Osteoblast (primary cell): ENCODE data around the gene CELSR1. TPM values are rescaled to one million over a fixed set of nuclear protein-coding genes. Genes with fewer than 3 reads are reported as not detected.

Experiments
- DNase-seq: peaks from one replicate; pipeline ENCODE4 v3.0.0; 2011; ENCODE audit warnings: low spot score, mixed read lengths; ENCODE audit not compliant: insufficient read length; ENCODE audit errors: missing footprints
- H2AFZ ChIP-seq: 2 replicates; pipeline ENCODE4 v1.6.0; 2011; ENCODE audit warnings: mild to moderate bottlenecking, low read length
- H3K27ac ChIP-seq: 2 replicates; pipeline ENCODE4 v1.5.1; 2011; ENCODE audit warnings: mild to moderate bottlenecking, low read depth, low read length, moderate library complexity
- H3K27me3 ChIP-seq: 2 replicates; pipeline ENCODE4 v1.6.0; 2012; ENCODE audit warnings: mild to moderate bottlenecking, control low read depth, inconsistent platforms, low read length, moderate library complexity; ENCODE audit not compliant: insufficient read depth
- H3K36me3 ChIP-seq: 2 replicates; pipeline ENCODE4 v1.5.1; 2011; ENCODE audit warnings: mild to moderate bottlenecking, low read length, control low read depth, moderate library complexity; ENCODE audit not compliant: insufficient read depth
- H3K4me1 ChIP-seq: 2 replicates; pipeline ENCODE4 v1.5.1; 2011; ENCODE audit warnings: mild to moderate bottlenecking, low read length, control low read depth, moderate library complexity; ENCODE audit not compliant: insufficient read depth
- H3K4me2 ChIP-seq: 2 replicates; pipeline ENCODE4 v1.6.0; 2011; ENCODE audit warnings: mild to moderate bottlenecking, low read length; ENCODE audit not compliant: insufficient read depth
- H3K4me3 ChIP-seq: fragments of 200-600 bp; sonication (generic); 3 replicates; pipeline ENCODE4 v1.5.1; 2012; ENCODE audit warnings: mild to moderate bottlenecking, low read length, inconsistent platforms; ENCODE audit not compliant: insufficient read depth
- H3K79me2 ChIP-seq: 2 replicates; pipeline ENCODE4 v1.6.0; 2012; ENCODE audit warnings: mild to moderate bottlenecking, low read length, control low read depth, inconsistent platforms; ENCODE audit not compliant: insufficient read depth
- H3K9me3 ChIP-seq: 2 replicates; pipeline ENCODE4 v1.5.1; 2011; ENCODE audit warnings: low read depth, low read length, control low read depth
- H4K20me1 ChIP-seq: 2 replicates; pipeline ENCODE4 v1.6.0; 2012; ENCODE audit warnings: mild to moderate bottlenecking, low read length, control low read depth; ENCODE audit not compliant: insufficient read depth
- CTCF ChIP-seq: IDR thresholded peaks from 2 replicates; pipeline ENCODE4 v1.5.1; 2011; ENCODE audit warnings: mild to moderate bottlenecking, low read depth, low read length, moderate library complexity; ENCODE audit errors: extremely low read depth
- total RNA-seq: library from RNA; depleted of rRNA; stranded (reverse); fragments of >200 nt; gene quantifications from 2 replicates; pipeline ENCODE4 v1.2.3, GENCODE V29; 2012

The CELSR1 gene
- total RNA-seq, 1 donor, result 3.6 TPM

- Histone ChIP-seq H3K27me3 (peaks cover 8% of the 10 kb centered on the region), H2AFZ (no peak overlapping the region)
- TF ChIP-seq CTCF, result no peak
These were observed 89.5 kb downstream of the CELSR1 start for GRCh38 chr22:46447906-46448305.

GRCh38 chr22:46446799-46447198, 90.6 kb downstream of the CELSR1 start:
- TF ChIP-seq CTCF, result no peak
- peak; percentile 75 for DNase-seq
- Histone ChIP-seq H3K27me3 (peaks cover 3% of the 10 kb centered on the region), H3K4me3 (no peak overlapping the region), H3K79me2 (no peaks in the 10 kb centered on the region), H2AFZ (no peak overlapping the region), H3K27ac (no peak overlapping the region), H3K9me3 (no peaks in the 10 kb centered on the region), H4K20me1 (no peaks in the 10 kb centered on the region), H3K36me3 (no peaks in the 10 kb centered on the region), H3K4me1 (no peaks in the 10 kb centered on the region), H3K4me2 (no peak overlapping the region)

More at GRCh38 chr22:46447906-46448305, 89.5 kb downstream of the CELSR1 start:
- DNase-seq, result no peak
- H4K20me1 ChIP-seq, result no peaks in the 10 kb centered on the region
- H3K4me3 ChIP-seq, result no peak overlapping the region
- H3K36me3 ChIP-seq, result no peaks in the 10 kb centered on the region
- no peaks in the 10 kb centered on the region for H3K79me2 ChIP-seq
- no peaks in the 10 kb centered on the region for H3K4me1 ChIP-seq
- H3K4me2 ChIP-seq, result no peak overlapping the region
- H3K9me3 ChIP-seq, result no peaks in the 10 kb centered on the region
- H3K27ac ChIP-seq, result no peak overlapping the region

- no peak for TF ChIP-seq CTCF
These were observed 91.5 kb downstream of the CELSR1 start for GRCh38 chr22:46445771-46446420.

GRCh38 chr22:46444390-46444854, 93.0 kb downstream of the CELSR1 start:
- Histone ChIP-seq H3K27ac (no peak overlapping the region), H4K20me1 (no peaks in the 10 kb centered on the region), H2AFZ (no peak overlapping the region), H3K9me3 (no peaks in the 10 kb centered on the region), H3K4me3 (no peak overlapping the region), H3K4me1 (no peaks in the 10 kb centered on the region), H3K79me2 (no peaks in the 10 kb centered on the region), H3K36me3 (no peaks in the 10 kb centered on the region), H3K4me2 (no peak overlapping the region), H3K27me3 (peaks cover 3% of the 10 kb centered on the region)
- no peak for TF ChIP-seq CTCF
- no peak for DNase-seq

More at GRCh38 chr22:46445771-46446420, 91.5 kb downstream of the CELSR1 start:
- Histone ChIP-seq H3K4me1 (no peaks in the 10 kb centered on the region), H3K27ac (no peak overlapping the region), H3K4me3 (no peak overlapping the region), H3K4me2 (no peak overlapping the region), H3K79me2 (no peaks in the 10 kb centered on the region), H2AFZ (no peak overlapping the region), H4K20me1 (no peaks in the 10 kb centered on the region), H3K9me3 (no peaks in the 10 kb centered on the region), H3K27me3 (peaks cover 6% of the 10 kb centered on the region), H3K36me3 (no peaks in the 10 kb centered on the region)
- DNase-seq, result no peak
